Measurements from ENCODE around the gene PRKAG2. TPM values are rescaled to one million over a fixed set of nuclear protein-coding genes. Genes with fewer than 3 reads are reported as not detected.

Gene PRKAG2
- total RNA-seq, 1 donor from 2014 or later, result 20.6 TPM

DNA sequence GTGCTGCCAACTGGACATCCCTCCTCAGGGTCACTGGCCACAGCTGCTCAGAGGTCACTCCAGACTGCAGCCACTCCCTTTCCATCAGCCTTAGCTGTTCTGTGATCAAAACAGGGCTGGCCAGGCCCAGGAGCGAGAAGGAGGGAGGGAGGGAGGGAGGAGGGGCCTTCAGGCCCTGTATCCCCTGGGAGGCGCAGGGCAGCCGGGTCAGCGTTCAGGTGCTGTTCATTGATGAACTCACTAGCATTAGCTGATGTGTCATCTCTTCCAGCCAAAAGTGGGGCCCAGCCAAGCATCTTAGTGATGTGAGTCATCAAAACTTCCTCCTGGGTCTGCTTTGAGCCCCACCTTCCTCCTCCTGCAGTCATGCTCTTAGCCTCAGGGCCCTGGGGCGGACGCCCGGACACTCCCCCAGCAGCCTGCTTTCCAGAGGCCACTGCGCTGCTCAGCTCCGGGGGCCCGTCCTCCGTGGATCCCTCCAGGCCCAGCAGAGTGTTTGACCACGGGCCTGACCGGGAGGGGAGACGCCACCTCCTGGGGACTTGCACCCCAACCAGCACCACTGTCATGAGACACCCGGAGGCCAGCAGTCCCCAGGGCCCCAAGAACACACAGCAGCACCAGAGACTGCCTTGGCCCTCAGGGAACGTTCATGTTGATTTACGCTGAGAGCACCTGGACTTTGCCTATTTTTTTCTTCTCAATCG is 149.2 kb downstream of the PRKAG2 start:
- Mint-ChIP-seq H3K36me3 (ENCODE audit: insufficient read depth) (no peaks in the 10 kb centered on the region), H3K9me3 (ENCODE audit: low read depth) (no peaks in the 10 kb centered on the region), H3K4me1 (ENCODE audit: low read depth) (peaks cover 4% of the 10 kb centered on the region), H3K4me3 (ENCODE audit: low read depth) (no peak overlapping the region), H3K27me3 (peaks cover 4% of the 10 kb centered on the region), H3K27ac (no peak overlapping the region)
- TF ChIP-seq, protein P1, sequence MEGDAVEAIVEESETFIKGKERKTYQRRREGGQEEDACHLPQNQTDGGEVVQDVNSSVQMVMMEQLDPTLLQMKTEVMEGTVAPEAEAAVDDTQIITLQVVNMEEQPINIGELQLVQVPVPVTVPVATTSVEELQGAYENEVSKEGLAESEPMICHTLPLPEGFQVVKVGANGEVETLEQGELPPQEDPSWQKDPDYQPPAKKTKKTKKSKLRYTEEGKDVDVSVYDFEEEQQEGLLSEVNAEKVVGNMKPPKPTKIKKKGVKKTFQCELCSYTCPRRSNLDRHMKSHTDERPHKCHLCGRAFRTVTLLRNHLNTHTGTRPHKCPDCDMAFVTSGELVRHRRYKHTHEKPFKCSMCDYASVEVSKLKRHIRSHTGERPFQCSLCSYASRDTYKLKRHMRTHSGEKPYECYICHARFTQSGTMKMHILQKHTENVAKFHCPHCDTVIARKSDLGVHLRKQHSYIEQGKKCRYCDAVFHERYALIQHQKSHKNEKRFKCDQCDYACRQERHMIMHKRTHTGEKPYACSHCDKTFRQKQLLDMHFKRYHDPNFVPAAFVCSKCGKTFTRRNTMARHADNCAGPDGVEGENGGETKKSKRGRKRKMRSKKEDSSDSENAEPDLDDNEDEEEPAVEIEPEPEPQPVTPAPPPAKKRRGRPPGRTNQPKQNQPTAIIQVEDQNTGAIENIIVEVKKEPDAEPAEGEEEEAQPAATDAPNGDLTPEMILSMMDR (IDR thresholded peaks at IDR 0.05; ENCODE audit: unreplicated experiment), result no peak
- no peak for DNase-seq (ENCODE audit: low spot score, unreplicated experiment)

DNA sequence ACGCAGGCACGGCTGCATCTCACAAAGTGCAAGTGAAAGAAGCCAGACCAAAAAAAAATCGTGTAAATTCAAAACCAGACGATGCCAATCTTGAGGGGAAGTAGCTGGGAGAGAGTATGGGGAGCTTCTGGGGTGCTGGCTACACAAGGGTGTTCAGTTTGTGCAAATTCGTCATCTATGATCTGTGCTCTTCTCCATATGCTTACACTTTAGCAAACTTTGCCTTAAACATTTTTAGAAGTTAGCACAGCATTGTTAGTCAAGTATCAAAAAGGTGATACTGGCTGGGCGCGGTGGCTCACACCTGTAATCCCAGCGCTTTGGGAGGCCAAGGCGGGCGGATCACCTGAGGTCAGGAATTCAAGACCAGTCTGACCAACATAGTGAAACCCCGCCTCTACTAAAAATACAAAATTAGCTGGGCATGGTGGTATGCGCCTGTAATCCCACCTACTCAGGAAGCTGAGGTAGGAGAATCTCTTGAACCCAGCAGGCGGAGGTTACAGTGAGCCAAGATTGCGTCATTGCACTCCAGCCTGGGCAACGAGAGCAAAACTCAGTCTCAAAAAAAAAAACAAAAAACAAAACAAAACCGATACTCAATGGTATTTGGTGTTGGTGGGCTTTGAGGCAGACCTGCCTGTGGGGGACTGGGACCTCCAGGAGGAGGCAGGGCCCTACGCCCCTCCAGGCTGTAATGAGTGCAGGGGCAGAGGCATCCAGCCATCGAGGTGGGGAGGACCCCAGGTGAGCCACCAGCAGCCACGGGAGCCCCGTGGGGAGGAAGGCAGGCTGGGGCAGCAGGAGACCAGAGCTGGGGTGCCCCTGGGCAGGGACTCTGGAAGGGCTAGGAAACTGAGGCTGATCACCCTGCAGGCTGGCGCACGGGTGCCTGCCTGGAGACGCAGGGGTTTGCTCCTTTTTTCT is 150.0 kb downstream of the PRKAG2 start:
- no peak overlapping the region for H3K27ac Mint-ChIP-seq
- H3K4me3 Mint-ChIP-seq (ENCODE audit: low read depth), result no peak overlapping the region
- TF ChIP-seq, protein P1 (IDR thresholded peaks at IDR 0.05; ENCODE audit: unreplicated experiment), result no peak
- H3K36me3 Mint-ChIP-seq (ENCODE audit: insufficient read depth), result no peaks in the 10 kb centered on the region
- no peak for DNase-seq (ENCODE audit: low spot score, unreplicated experiment)
- H3K4me1 Mint-ChIP-seq (ENCODE audit: low read depth), result peaks cover 12% of the 10 kb centered on the region
- peaks cover 4% of the 10 kb centered on the region for H3K27me3 Mint-ChIP-seq
- H3K9me3 Mint-ChIP-seq (ENCODE audit: low read depth), result no peaks in the 10 kb centered on the region

DNA sequence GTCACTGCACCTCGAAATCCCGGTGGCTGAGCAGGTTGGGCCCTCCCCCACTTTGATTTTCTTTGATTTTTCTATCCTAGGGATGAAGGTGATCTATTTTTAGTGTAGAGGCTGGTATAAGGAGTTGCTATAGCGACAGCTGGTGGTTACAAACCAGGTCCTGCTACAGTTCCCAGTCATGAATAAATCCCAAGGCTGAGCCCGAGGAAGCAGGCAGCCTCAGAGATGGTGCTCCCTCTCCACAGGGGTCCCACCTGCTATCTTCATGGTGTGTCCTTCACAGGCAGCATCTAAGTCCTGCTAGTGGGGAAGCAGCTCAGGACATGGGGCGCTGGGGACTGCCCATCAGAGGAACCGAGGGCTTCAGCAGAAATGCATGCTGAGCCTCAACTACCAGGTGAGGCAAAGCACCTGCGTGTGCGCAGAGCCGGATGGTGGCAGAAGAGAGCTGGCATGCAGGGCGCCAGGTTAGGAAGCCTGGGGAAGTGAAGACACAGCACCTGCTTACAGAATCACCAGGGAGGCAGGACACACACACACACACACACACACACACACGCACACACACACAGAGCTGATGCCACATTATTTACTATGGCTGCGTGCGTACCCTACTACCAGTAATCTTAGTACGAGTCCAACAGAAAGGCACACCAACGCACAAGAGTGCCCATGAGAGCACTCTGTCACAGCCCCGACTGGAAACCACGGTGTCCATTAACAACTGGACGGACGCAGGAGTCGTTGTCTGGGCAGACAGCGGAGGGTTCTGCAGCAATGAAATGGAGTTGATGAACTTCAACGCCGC is 150.9 kb downstream of the PRKAG2 start:
- Mint-ChIP-seq H3K36me3 (ENCODE audit: insufficient read depth) (no peaks in the 10 kb centered on the region), H3K27me3 (peaks cover 4% of the 10 kb centered on the region), H3K4me1 (ENCODE audit: low read depth) (peaks cover 16% of the 10 kb centered on the region), H3K27ac (no peak overlapping the region), H3K9me3 (ENCODE audit: low read depth) (no peaks in the 10 kb centered on the region), H3K4me3 (ENCODE audit: low read depth) (no peak overlapping the region)
- TF ChIP-seq, protein P1 (IDR thresholded peaks at IDR 0.05; ENCODE audit: unreplicated experiment), result no peak
- DNase-seq (ENCODE audit: low spot score, unreplicated experiment), result no peak

DNA sequence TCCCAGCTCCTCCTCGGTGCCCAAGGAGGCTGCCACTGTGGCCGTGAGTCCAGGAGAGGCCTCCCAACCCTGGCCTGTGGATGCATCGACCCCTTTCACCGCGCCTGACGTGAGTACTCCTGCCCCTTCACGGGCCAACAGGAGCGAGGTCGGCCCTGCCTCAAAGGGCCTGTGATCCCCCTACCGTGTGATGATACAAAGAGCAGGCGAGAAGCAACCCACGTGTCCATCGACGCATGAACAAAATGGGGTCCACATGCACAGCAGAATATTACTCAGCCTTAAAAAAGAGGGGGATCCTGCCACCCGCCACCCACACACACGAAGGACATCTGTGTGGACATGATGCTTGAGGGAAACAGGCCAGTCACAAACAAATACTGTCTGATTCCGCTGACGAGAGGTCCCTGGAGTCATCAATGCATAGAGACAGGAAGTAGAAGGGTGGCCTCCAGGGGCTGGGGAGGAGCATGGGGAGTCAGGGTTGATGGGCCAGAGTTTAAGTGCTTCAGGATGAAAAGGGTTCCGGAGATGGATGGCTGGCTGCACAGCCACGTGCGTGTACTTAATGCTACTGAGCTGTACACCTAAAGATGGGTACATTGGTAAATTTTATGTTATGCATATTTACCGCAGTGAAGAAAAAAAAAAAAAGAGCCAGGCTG is 151.9 kb downstream of the PRKAG2 start:
- H3K9me3 Mint-ChIP-seq (ENCODE audit: low read depth), result no peaks in the 10 kb centered on the region
- no peaks in the 10 kb centered on the region for H3K36me3 Mint-ChIP-seq (ENCODE audit: insufficient read depth)

More for the DNA sequence above, 151.9 kb downstream of the PRKAG2 start:
- no peak for DNase-seq (ENCODE audit: low spot score, unreplicated experiment)
- Mint-ChIP-seq H3K27me3 (peaks cover 4% of the 10 kb centered on the region), H3K27ac (no peak overlapping the region), H3K4me3 (ENCODE audit: low read depth) (no peak overlapping the region), H3K4me1 (ENCODE audit: low read depth) (peaks cover 16% of the 10 kb centered on the region)
- TF ChIP-seq, protein P1 (IDR thresholded peaks at IDR 0.05; ENCODE audit: unreplicated experiment), result no peak
